IMR-90 (cell line): Measurements from ENCODE around the gene CYP2F1. TPM values are rescaled to one million over a fixed set of nuclear protein-coding genes. Genes with fewer than 3 reads are reported as not detected.

Experiments
- ATAC-seq: fragments of 200-7000 bp; cut with Tn5 transposase; 2 replicates; pipeline ENCODE4 v1.9.1; 2020; ENCODE audit warnings: low read depth, mild to moderate bottlenecking, moderate library complexity
- BruUV-seq: library from RNA; stranded (reverse); fragments of 400-500 nt; replicated peaks from 2 replicates; lab custom pipeline; 2021; lab: Mats Ljungman, UMichigan
- CTCF ChIA-PET: fragments of 300-600 bp; formaldehyde crosslinking; extraction: SDS; loops from one replicate; lab custom pipeline; 2021; ENCODE audit warnings: antibody characterized with exemption; lab: Yijun Ruan, JAX
- POLR2A ChIA-PET: fragments of 300-600 bp; sonication (Branson Sonifier 250); formaldehyde crosslinking; loops from one replicate; lab custom pipeline; 2022; ENCODE audit warnings: antibody characterized with exemption; ENCODE audit not compliant: unreplicated experiment; lab: Charles Lee
- DNase-seq: peaks from one replicate; pipeline ENCODE4 v3.0.0; 2013
- H2AFZ ChIP-seq: replicated peaks from 2 replicates; pipeline ENCODE3; 2013; ENCODE audit warnings: low read length, mild to moderate bottlenecking; ENCODE audit not compliant: poor library complexity
- H2AK5ac ChIP-seq: 2 replicates; pipeline ENCODE4 v1.6.1; 2013; ENCODE audit warnings: low read depth, low read length, inconsistent platforms
- H2AK9ac ChIP-seq: replicated peaks from 2 replicates; pipeline ENCODE3; 2013; ENCODE audit warnings: mild to moderate bottlenecking, low read depth, low read length, moderate library complexity; ENCODE audit not compliant: poor library complexity
- H2BK120ac ChIP-seq: 2 replicates; pipeline ENCODE4 v1.6.1; 2013; ENCODE audit warnings: low read depth, low read length, inconsistent platforms
- H2BK15ac ChIP-seq: 3 replicates; pipeline ENCODE4 v1.6.1; 2013; ENCODE audit warnings: low read depth, low read length, inconsistent platforms
- H2BK20ac ChIP-seq: 2 replicates; pipeline ENCODE4 v1.6.1; 2013; ENCODE audit warnings: low read depth, mild to moderate bottlenecking, inconsistent platforms, low read length, moderate library complexity
- H2BK5ac ChIP-seq: 2 replicates; pipeline ENCODE4 v1.6.1; 2013; ENCODE audit warnings: mild to moderate bottlenecking, low read depth, low read length, inconsistent platforms; ENCODE audit not compliant: poor library complexity, severe bottlenecking
- H3K14ac ChIP-seq: replicated peaks from 2 replicates; pipeline ENCODE4 v1.6.1; 2013; ENCODE audit warnings: low read depth, low read length, inconsistent platforms
- H3K18ac ChIP-seq: 2 replicates; pipeline ENCODE4 v1.6.1; 2013; ENCODE audit warnings: low read depth, low read length, control low read depth
- H3K23ac ChIP-seq: 2 replicates; pipeline ENCODE4 v1.6.1; 2013; ENCODE audit warnings: low read depth, low read length, inconsistent platforms
- H3K27ac ChIP-seq: 2 replicates; pipeline ENCODE4 v1.5.1; 2013; ENCODE audit warnings: mild to moderate bottlenecking, control low read depth, low read length; ENCODE audit not compliant: insufficient read depth
- H3K27me3 ChIP-seq: 2 replicates; pipeline ENCODE4 v1.6.1; 2013; ENCODE audit warnings: low read length; ENCODE audit not compliant: control insufficient read depth, insufficient read depth
- H3K36me3 ChIP-seq: 2 replicates; pipeline ENCODE4 v1.6.1; 2013; ENCODE audit warnings: low read length, mixed read lengths; ENCODE audit not compliant: control insufficient read depth, insufficient read depth
- H3K4ac ChIP-seq: 2 replicates; pipeline ENCODE4 v1.6.1; 2013; ENCODE audit warnings: low read depth, low read length, inconsistent platforms
- H3K4me1 ChIP-seq: 2 replicates; pipeline ENCODE4 v1.6.1; 2013; ENCODE audit warnings: low read length, mixed read lengths; ENCODE audit not compliant: control insufficient read depth, insufficient read depth
- H3K4me2 ChIP-seq: 2 replicates; pipeline ENCODE4 v1.6.1; 2013; ENCODE audit warnings: low read depth, mild to moderate bottlenecking, control low read depth, low read length, moderate library complexity
- H3K4me3 ChIP-seq: 2 replicates; pipeline ENCODE4 v1.5.1; 2013; ENCODE audit warnings: low read depth, mild to moderate bottlenecking, control low read depth, low read length, moderate library complexity; ENCODE audit not compliant: insufficient read depth
- H3K56ac ChIP-seq: 2 replicates; pipeline ENCODE4 v1.6.1; 2013; ENCODE audit warnings: low read length, inconsistent platforms; ENCODE audit not compliant: insufficient read depth; ENCODE audit errors: extremely low read depth
- H3K79me1 ChIP-seq, 2 experiments: 2 replicates each; pipeline ENCODE4 v1.6.1; 2013; ENCODE audit warnings: low read length in 2 of 2, inconsistent platforms in 1 of 2, low read depth in 1 of 2
- H3K9ac ChIP-seq: 2 replicates; pipeline ENCODE4 v1.6.1; 2013; ENCODE audit warnings: low read depth, low read length, control low read depth
- H3K9me1 ChIP-seq: 2 replicates; pipeline ENCODE4 v1.6.1; 2013; ENCODE audit warnings: low read length, inconsistent platforms; ENCODE audit not compliant: insufficient read depth
- H3K9me3 ChIP-seq: 2 replicates; pipeline ENCODE4 v1.6.1; 2013; ENCODE audit warnings: low read length; ENCODE audit not compliant: control insufficient read depth, insufficient read depth
- H4K20me1 ChIP-seq: 2 replicates; pipeline ENCODE4 v1.6.1; 2013; ENCODE audit warnings: low read length, inconsistent platforms; ENCODE audit not compliant: insufficient read depth
- H4K5ac ChIP-seq: 2 replicates; pipeline ENCODE4 v1.6.1; 2013; ENCODE audit warnings: mild to moderate bottlenecking, low read depth, low read length, control low read depth
- H4K8ac ChIP-seq, 2 experiments: 2 replicates each; pipeline ENCODE4 v1.6.1; 2013; ENCODE audit warnings: low read depth in 2 of 2, low read length in 2 of 2, control low read depth in 1 of 2, inconsistent platforms in 1 of 2
- H4K91ac ChIP-seq: 2 replicates; pipeline ENCODE4 v1.6.1; 2013; ENCODE audit warnings: low read depth, low read length, inconsistent platforms; ENCODE audit not compliant: insufficient read depth
- FOS ChIP-seq: fragments of 150-350 bp; IDR thresholded peaks from 2 replicates; pipeline ENCODE4 v1.6.1; 2016; ENCODE audit warnings: low read depth, low read length
- MAFK ChIP-seq: IDR thresholded peaks from 2 replicates; pipeline ENCODE4 v1.6.1; 2012; ENCODE audit warnings: low read depth, low read length, improper control_type of control experiment
- WGBS, 2 experiments: methylation state at CpG; one replicate each; pipeline versions ENCODE4 v1.1.5 to v1.1.7; 2013; ENCODE audit warnings: missing lambda C conversion rate in 2 of 2; ENCODE audit not compliant: insufficient read length in 1 of 2; ENCODE audit errors: extremely low coverage in 2 of 2; 5-methylcytosine and 5-hydroxymethylcytosine counted together
- dilution Hi-C: fragments of 300-500 bp; cut with HindIII; formaldehyde crosslinking; loops from one replicate; pipeline ENCODE4 v1.14.3; 2018; ENCODE audit warnings: low sequenced_read_pairs; ENCODE audit not compliant: unreplicated experiment
- in situ Hi-C: fragments of 300-500 bp; cut with MboI; formaldehyde crosslinking; loops from 3 replicates; pipeline ENCODE4 v1.14.3; 2019; ENCODE audit warnings: low sequenced_read_pairs, inconsistent platforms, mixed read lengths
- intact Hi-C: fragments of 100-400 bp; cut with micrococcal nuclease; formaldehyde crosslinking; loops from 2 replicates; pipeline ENCODE4 v1.10.0; 2022
- polyA plus RNA-seq, 3 experiments: library from polyadenylated mRNA; depleted of rRNA; stranded (reverse); fragments of >200 nt; gene quantifications; 2 replicates each; pipeline ENCODE4 v1.2.3, GENCODE V29; 2012; ENCODE audit warnings: low replicate concordance in 1 of 3
- total RNA-seq: library from RNA; depleted of rRNA; stranded (reverse); fragments of >200 nt; gene quantifications from 2 replicates; pipeline ENCODE4 v1.2.3, GENCODE V29; 2012
- TF ChIP-seq, protein P1 (sequence below): conservative IDR thresholded peaks from 2 replicates; pipeline ENCODE4 v1.5.1; 2012; ENCODE audit warnings: mild to moderate bottlenecking, low read depth, low read length, improper control_type of control experiment

Gene CYP2F1
- total and polyA plus RNA-seq, 2 of the 4 experiments (the other 2 are of a cell fraction) = not detected

DNA sequence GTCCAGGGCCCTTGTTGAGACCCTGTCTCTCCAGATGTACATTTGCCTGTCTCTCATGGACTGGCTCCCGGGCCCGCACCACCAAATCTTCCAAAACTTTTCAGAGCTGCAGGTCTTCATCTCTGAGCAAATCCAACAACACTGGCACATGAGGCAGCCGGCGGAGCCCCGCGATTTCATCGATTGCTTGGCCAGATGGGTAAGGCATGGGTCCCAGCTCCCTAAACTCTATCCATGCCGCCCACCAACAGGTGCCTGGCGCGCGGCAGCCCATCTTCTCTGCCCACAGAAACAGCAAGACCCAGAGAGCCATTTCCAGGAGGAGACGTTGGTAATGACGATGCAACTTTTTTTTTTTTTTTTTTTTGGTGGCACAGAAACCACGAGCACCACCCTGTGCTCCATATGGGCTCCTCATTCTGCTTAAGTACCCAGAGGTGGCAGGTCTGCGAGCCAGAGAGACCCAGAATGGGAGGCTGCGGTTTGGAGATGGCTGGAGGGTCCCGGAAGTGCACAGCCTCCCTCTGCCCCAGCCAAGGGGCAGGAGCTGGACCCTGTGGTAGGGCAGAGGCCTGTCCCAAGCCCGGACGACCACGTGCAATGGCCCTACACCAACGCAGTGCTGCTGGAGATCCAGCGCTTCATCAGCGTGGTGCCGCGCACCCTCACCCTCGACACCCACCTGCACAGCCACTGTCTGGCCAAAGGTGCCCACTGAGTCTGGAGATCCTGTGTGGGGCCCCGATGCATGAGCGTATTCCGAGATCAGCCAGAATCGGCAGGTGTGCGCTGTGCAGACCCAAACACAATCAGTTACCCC is 22.6 kb downstream of the CYP2F1 start:
- BruUV-seq = no TSS peak
- ChIA-PET CTCF (no interaction called here), POLR2A (no interaction called here)
- H3K27me3 ChIP-seq = peaks cover 12% of the 10 kb centered on the region
- no peaks in the 10 kb centered on the region for H3K36me3 ChIP-seq
- H2AK9ac ChIP-seq = no peak overlapping the region
- ATAC-seq (no peak), DNase-seq (no peak)
- dilution Hi-C loops = no loop called here
- no peak overlapping the region for H3K18ac ChIP-seq
- H3K79me1 ChIP-seq = no peaks in the 10 kb centered on the region
- in situ Hi-C loops = no loop called here
- intact Hi-C loops = no loop called here
- no peaks in the 10 kb centered on the region for H3K4me1 ChIP-seq
- no peak overlapping the region for H2AFZ ChIP-seq
- no peak overlapping the region for H3K9ac ChIP-seq
- no peak overlapping the region for H3K4me2 ChIP-seq
- H3K9me3 ChIP-seq = no peaks in the 10 kb centered on the region
- whole genome bisulfite sequencing, 2 experiments = 95% methylated on average over 17 of the region's 31 CpGs; no CpG with 5 or more reads in 1 of the 2 experiments
- H2BK120ac ChIP-seq = no peak overlapping the region
- no peak overlapping the region for H4K5ac ChIP-seq
- no peak overlapping the region for H2BK5ac ChIP-seq
- no peak overlapping the region for H3K27ac ChIP-seq
- H2BK15ac ChIP-seq = no peak overlapping the region
- H3K56ac ChIP-seq = no peak overlapping the region
- H4K20me1 ChIP-seq = no peaks in the 10 kb centered on the region
- H3K4ac ChIP-seq = no peak overlapping the region
- no peak overlapping the region for H3K23ac ChIP-seq
- no peak overlapping the region for H3K4me3 ChIP-seq
- no peak overlapping the region for H4K8ac ChIP-seq
- TF ChIP-seq MAFK (no peak), FOS (no peak)
- TF ChIP-seq, protein P1, sequence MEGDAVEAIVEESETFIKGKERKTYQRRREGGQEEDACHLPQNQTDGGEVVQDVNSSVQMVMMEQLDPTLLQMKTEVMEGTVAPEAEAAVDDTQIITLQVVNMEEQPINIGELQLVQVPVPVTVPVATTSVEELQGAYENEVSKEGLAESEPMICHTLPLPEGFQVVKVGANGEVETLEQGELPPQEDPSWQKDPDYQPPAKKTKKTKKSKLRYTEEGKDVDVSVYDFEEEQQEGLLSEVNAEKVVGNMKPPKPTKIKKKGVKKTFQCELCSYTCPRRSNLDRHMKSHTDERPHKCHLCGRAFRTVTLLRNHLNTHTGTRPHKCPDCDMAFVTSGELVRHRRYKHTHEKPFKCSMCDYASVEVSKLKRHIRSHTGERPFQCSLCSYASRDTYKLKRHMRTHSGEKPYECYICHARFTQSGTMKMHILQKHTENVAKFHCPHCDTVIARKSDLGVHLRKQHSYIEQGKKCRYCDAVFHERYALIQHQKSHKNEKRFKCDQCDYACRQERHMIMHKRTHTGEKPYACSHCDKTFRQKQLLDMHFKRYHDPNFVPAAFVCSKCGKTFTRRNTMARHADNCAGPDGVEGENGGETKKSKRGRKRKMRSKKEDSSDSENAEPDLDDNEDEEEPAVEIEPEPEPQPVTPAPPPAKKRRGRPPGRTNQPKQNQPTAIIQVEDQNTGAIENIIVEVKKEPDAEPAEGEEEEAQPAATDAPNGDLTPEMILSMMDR = no peak
- no peaks in the 10 kb centered on the region for H3K9me1 ChIP-seq
- H2AK5ac ChIP-seq = no peak overlapping the region
- H2BK20ac ChIP-seq = no peak overlapping the region
- no peak overlapping the region for H3K14ac ChIP-seq
- no peak overlapping the region for H4K91ac ChIP-seq
